ENCODE measurements around the gene VWCE. TPM values are rescaled to one million over a fixed set of nuclear protein-coding genes. Genes with fewer than 3 reads are reported as not detected.

The VWCE gene
- total RNA-seq, 3 donors from 2014 or later (not counting 1 experiment from before 2014, with no cell fraction given) = 0.61 to 0.95 (median 0.82) TPM

DNA sequence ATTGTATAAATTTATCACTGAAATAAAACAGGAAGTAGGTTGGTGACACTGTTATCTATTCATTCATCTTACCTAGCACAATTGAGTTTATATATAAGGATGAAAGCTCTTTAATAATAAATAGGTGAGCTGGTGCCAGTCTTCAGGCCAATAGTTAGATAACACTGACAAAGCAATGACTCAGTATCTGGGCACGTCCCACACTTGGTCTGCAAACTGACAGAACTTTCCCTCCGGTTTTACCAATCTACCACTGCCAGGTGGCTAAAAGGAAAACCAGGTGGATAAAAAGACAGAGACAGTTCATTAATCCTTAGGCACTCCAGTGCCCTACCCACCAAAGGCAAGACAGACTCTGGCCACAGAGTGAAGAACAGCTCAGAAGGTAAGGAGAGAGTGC is 20.1 kb upstream of the VWCE start:
- H3K36me3 Mint-ChIP-seq = peaks cover 17% of the 10 kb centered on the region
- Histone ChIP-seq H3K9me3 (ENCODE audit: control insufficient read depth, insufficient read depth, low read length) (no peaks in the 10 kb centered on the region), H3K4me3 (ENCODE audit: low read length) (no peak overlapping the region), H3K27ac (ENCODE audit: low read length) (no peak overlapping the region), H3K36me3 (ENCODE audit: control insufficient read depth, insufficient read depth, low read length) (peaks cover 85% of the 10 kb centered on the region), H3K4me1 (ENCODE audit: control insufficient read depth, insufficient read depth, low read length) (no peaks in the 10 kb centered on the region), H3K27me3 (ENCODE audit: control insufficient read depth, insufficient read depth, low read length) (no peaks in the 10 kb centered on the region)
- TF ChIP-seq, protein P1, sequence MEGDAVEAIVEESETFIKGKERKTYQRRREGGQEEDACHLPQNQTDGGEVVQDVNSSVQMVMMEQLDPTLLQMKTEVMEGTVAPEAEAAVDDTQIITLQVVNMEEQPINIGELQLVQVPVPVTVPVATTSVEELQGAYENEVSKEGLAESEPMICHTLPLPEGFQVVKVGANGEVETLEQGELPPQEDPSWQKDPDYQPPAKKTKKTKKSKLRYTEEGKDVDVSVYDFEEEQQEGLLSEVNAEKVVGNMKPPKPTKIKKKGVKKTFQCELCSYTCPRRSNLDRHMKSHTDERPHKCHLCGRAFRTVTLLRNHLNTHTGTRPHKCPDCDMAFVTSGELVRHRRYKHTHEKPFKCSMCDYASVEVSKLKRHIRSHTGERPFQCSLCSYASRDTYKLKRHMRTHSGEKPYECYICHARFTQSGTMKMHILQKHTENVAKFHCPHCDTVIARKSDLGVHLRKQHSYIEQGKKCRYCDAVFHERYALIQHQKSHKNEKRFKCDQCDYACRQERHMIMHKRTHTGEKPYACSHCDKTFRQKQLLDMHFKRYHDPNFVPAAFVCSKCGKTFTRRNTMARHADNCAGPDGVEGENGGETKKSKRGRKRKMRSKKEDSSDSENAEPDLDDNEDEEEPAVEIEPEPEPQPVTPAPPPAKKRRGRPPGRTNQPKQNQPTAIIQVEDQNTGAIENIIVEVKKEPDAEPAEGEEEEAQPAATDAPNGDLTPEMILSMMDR (IDR thresholded peaks at IDR 0.05) = no peak
- DNase-seq (no peak), ATAC-seq (no peak)
- WGBS (ENCODE audit: insufficient coverage) = 96% methylated on average over 2 of the region's 2 CpGs
- H3K9me3 Mint-ChIP-seq = no peaks in the 10 kb centered on the region
- no peak overlapping the region for H3K4me3 Mint-ChIP-seq
- intact Hi-C loops (cut with micrococcal nuclease) = no loop called here
- no peaks in the 10 kb centered on the region for H3K4me1 Mint-ChIP-seq
- no peak overlapping the region for H3K27ac Mint-ChIP-seq
- H3K27me3 Mint-ChIP-seq (ENCODE audit: low read depth in 2 of 2) = no peaks in the 10 kb centered on the region

GRCh38 chr11:61310749-61311148 is 15.6 kb upstream of the VWCE start:
- H3K27ac Mint-ChIP-seq = no peak overlapping the region
- no peak overlapping the region for H3K27ac ChIP-seq (ENCODE audit: low read length)
- intact Hi-C loops (cut with micrococcal nuclease) = no loop called here

GRCh38 chr11:61309739-61310138 is 14.6 kb upstream of the VWCE start:
- no peaks in the 10 kb centered on the region for H3K27me3 Mint-ChIP-seq (ENCODE audit: low read depth in 2 of 2)
- TF ChIP-seq, protein P1 (IDR thresholded peaks at IDR 0.05) = no peak

More at GRCh38 chr11:61310749-61311148, 15.6 kb upstream of the VWCE start:
- Mint-ChIP-seq H3K27me3 (ENCODE audit: low read depth in 2 of 2) (no peaks in the 10 kb centered on the region), H3K4me3 (no peak overlapping the region), H3K36me3 (peaks cover 12% of the 10 kb centered on the region), H3K4me1 (no peaks in the 10 kb centered on the region), H3K9me3 (no peaks in the 10 kb centered on the region)
- Histone ChIP-seq H3K4me1 (ENCODE audit: control insufficient read depth, insufficient read depth, low read length) (no peaks in the 10 kb centered on the region), H3K9me3 (ENCODE audit: control insufficient read depth, insufficient read depth, low read length) (no peaks in the 10 kb centered on the region), H3K36me3 (ENCODE audit: control insufficient read depth, insufficient read depth, low read length) (peaks cover 92% of the 10 kb centered on the region), H3K27me3 (ENCODE audit: control insufficient read depth, insufficient read depth, low read length) (no peaks in the 10 kb centered on the region), H3K4me3 (ENCODE audit: low read length) (no peak overlapping the region)
- WGBS (ENCODE audit: insufficient coverage) = over 99% methylated on average over 8 of the region's 8 CpGs
- ATAC-seq (no peak), DNase-seq (no peak)
- TF ChIP-seq, protein P1 (IDR thresholded peaks at IDR 0.05) = no peak

GRCh38 chr11:61309141-61309540 is 14.0 kb upstream of the VWCE start:
- no peak overlapping the region for H3K4me3 Mint-ChIP-seq
- 94% methylated on average over 3 of the region's 4 CpGs for WGBS (ENCODE audit: insufficient coverage)
- no peak overlapping the region for H3K27ac Mint-ChIP-seq
- TF ChIP-seq, protein P1 (IDR thresholded peaks at IDR 0.05) = no peak
- Histone ChIP-seq H3K36me3 (ENCODE audit: control insufficient read depth, insufficient read depth, low read length) (peaks cover 88% of the 10 kb centered on the region), H3K4me1 (ENCODE audit: control insufficient read depth, insufficient read depth, low read length) (no peaks in the 10 kb centered on the region), H3K9me3 (ENCODE audit: control insufficient read depth, insufficient read depth, low read length) (no peaks in the 10 kb centered on the region), H3K27ac (ENCODE audit: low read length) (no peak overlapping the region), H3K27me3 (ENCODE audit: control insufficient read depth, insufficient read depth, low read length) (no peaks in the 10 kb centered on the region), H3K4me3 (ENCODE audit: low read length) (no peak overlapping the region)
- H3K9me3 Mint-ChIP-seq = no peaks in the 10 kb centered on the region
- ATAC-seq = no peak
- peaks cover 10% of the 10 kb centered on the region for H3K36me3 Mint-ChIP-seq
- H3K4me1 Mint-ChIP-seq = no peaks in the 10 kb centered on the region
- no peak for DNase-seq
- intact Hi-C loops (cut with micrococcal nuclease) = no loop called here
- no peaks in the 10 kb centered on the region for H3K27me3 Mint-ChIP-seq (ENCODE audit: low read depth in 2 of 2)

More at GRCh38 chr11:61309739-61310138, 14.6 kb upstream of the VWCE start:
- WGBS (ENCODE audit: insufficient coverage) = 96% methylated on average over 7 of the region's 7 CpGs
- H3K4me3 Mint-ChIP-seq = no peak overlapping the region
- peaks cover 12% of the 10 kb centered on the region for H3K36me3 Mint-ChIP-seq
- H3K9me3 ChIP-seq (ENCODE audit: control insufficient read depth, insufficient read depth, low read length) = no peaks in the 10 kb centered on the region
- intact Hi-C loops (cut with micrococcal nuclease) = no loop called here
- H3K4me1 ChIP-seq (ENCODE audit: control insufficient read depth, insufficient read depth, low read length) = no peaks in the 10 kb centered on the region
- no peaks in the 10 kb centered on the region for H3K9me3 Mint-ChIP-seq
- no peak overlapping the region for H3K27ac Mint-ChIP-seq
- H3K36me3 ChIP-seq (ENCODE audit: control insufficient read depth, insufficient read depth, low read length) = peaks cover 89% of the 10 kb centered on the region
- ATAC-seq = no peak
- no peaks in the 10 kb centered on the region for H3K4me1 Mint-ChIP-seq
- no peaks in the 10 kb centered on the region for H3K27me3 ChIP-seq (ENCODE audit: control insufficient read depth, insufficient read depth, low read length)
- no peak overlapping the region for H3K27ac ChIP-seq (ENCODE audit: low read length)
- H3K4me3 ChIP-seq (ENCODE audit: low read length) = no peak overlapping the region
- DNase-seq = no peak
